ENCODE data around the gene GPR12. TPM values are rescaled to one million over a fixed set of nuclear protein-coding genes. Genes with fewer than 3 reads are reported as not detected.

The GPR12 gene, protein sequence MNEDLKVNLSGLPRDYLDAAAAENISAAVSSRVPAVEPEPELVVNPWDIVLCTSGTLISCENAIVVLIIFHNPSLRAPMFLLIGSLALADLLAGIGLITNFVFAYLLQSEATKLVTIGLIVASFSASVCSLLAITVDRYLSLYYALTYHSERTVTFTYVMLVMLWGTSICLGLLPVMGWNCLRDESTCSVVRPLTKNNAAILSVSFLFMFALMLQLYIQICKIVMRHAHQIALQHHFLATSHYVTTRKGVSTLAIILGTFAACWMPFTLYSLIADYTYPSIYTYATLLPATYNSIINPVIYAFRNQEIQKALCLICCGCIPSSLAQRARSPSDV
- total RNA-seq, result 1 to 10 TPM in 1 of 2 donors, not detected in 1; 1.2 TPM

DNA sequence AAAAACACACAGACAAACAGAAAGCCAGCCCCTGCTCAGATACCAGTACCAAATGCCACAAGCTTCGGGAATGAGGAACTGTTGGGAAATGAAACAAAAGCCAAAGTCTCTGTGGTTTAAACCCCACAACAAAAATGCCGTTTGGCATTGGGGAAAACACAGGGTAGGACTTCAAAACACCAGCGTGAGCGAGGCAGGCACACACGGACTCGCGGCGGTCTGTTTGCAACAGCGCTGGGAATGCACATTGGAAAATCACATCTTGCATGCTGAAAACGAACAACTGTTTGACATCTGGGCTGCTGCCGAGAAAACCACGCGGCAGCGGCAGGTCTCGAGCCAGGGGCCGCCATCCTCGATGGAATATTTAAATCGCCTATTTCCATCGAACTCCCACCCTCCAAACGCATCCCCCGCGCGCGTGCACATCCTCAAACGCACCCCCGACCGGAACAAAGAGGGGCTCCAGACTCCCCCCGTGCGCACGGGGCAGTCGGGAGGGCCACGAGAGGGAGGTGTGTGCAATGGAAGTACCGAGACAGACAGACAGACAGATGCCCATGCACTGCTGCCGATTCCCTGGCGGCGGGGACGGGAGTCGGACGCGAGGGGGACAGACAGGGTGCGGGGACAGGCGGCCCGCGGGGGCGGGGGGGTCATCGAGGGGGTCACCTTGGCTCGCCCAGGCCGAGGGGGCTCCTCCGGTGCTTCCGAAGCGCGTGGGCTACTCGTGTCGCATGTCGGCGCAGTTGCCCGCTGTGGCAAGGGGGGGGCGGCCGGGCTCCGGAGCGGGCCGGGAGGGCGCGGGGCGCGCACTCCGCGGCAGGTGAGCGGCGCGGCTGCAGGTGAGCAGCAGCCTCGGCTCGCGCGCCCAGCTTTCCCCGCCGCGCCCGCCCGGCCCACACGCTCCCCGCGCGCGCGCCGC, at the start of gene GPR12:
Gene GPR12 (minus strand): TSS at position 880 of the 925 bp plus-strand sequence. CDS start 959 bp downstream, outside the sequence.
- peak within 1 kb of the TSS; percentile 58 for H3K4me3 ChIP-seq
- peaks cover 0 to 11% of the 10 kb centered on the region in 2 donors for H3K4me1 ChIP-seq (ENCODE audit: control insufficient read depth in 1 of 2, low read depth in 2 of 2)
- TF ChIP-seq, protein P1, sequence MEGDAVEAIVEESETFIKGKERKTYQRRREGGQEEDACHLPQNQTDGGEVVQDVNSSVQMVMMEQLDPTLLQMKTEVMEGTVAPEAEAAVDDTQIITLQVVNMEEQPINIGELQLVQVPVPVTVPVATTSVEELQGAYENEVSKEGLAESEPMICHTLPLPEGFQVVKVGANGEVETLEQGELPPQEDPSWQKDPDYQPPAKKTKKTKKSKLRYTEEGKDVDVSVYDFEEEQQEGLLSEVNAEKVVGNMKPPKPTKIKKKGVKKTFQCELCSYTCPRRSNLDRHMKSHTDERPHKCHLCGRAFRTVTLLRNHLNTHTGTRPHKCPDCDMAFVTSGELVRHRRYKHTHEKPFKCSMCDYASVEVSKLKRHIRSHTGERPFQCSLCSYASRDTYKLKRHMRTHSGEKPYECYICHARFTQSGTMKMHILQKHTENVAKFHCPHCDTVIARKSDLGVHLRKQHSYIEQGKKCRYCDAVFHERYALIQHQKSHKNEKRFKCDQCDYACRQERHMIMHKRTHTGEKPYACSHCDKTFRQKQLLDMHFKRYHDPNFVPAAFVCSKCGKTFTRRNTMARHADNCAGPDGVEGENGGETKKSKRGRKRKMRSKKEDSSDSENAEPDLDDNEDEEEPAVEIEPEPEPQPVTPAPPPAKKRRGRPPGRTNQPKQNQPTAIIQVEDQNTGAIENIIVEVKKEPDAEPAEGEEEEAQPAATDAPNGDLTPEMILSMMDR (IDR thresholded peaks at IDR 0.05), result no peak
- no peaks in the 10 kb centered on the region for H3K27me3 ChIP-seq (replicated peaks; ENCODE audit: insufficient read depth)
- H3K9me3 ChIP-seq, result no peaks in the 10 kb centered on the region
- no peak for ATAC-seq (ENCODE audit: insufficient number of reproducible peaks, low FRiP score, low read depth)
- DNase-seq (ENCODE audit: low spot score), result no peak
- H3K27ac ChIP-seq, result no peak within 1 kb of the TSS
- H3K36me3 ChIP-seq, result no peaks in the 10 kb centered on the region

DNA sequence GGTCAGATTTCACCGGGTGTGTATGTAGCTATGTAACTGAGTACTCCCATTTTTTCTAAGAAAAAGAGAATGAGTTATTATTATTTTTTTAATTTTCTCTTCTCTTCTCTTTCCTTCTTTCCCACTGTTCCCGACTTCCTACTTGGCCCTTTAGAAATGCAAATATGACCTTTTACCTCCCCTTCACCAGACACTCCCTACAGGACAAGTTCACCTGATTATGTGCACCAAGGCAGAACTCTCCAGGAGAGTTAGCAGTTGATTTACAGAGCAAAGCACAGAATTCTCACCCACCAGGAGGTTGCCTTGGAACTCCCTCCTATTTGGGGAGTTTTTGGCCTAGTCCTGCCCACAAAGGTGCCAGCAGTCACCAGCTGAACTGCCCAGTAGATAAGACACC, 49.5 kb upstream of the GPR12 start:
- Histone ChIP-seq H3K27ac (no peak overlapping the region), H3K36me3 (no peaks in the 10 kb centered on the region), H3K4me1 (ENCODE audit: control insufficient read depth in 1 of 2, low read depth in 2 of 2) (no peaks in the 10 kb centered on the region), H3K27me3 (replicated peaks; ENCODE audit: insufficient read depth) (no peaks in the 10 kb centered on the region), H3K4me3 (no peak overlapping the region), H3K9me3 (no peaks in the 10 kb centered on the region)
- TF ChIP-seq, protein P1 (IDR thresholded peaks at IDR 0.05), result no peak
- DNase-seq (ENCODE audit: low spot score), result no peak
- ATAC-seq (ENCODE audit: insufficient number of reproducible peaks, low FRiP score, low read depth), result no peak

DNA sequence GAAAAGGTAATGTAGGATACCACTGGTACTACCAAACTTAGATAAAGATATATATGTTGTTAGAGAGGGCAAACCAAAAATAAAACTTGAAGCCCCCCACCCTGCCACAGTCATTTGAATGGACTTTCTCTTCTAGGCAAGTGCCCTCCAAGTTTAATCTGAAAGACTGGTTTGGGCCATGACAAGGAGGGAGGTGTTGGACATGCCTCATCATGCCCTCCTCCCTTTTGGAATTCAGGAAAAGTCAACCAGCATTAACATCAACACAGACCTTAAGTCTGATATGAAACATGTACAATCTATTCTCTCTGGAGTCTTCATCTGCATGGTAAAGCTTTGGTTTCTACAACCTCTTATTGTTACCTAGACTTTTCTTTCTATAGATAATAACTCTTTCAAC, 46.3 kb upstream of the GPR12 start:
- DNase-seq (ENCODE audit: low spot score), result no peak
- no peaks in the 10 kb centered on the region for H3K4me1 ChIP-seq (ENCODE audit: control insufficient read depth in 1 of 2, low read depth in 2 of 2)
- ATAC-seq (ENCODE audit: insufficient number of reproducible peaks, low FRiP score, low read depth), result no peak
- TF ChIP-seq, protein P1 (IDR thresholded peaks at IDR 0.05), result no peak
- H3K4me3 ChIP-seq, result no peak overlapping the region
- no peaks in the 10 kb centered on the region for H3K9me3 ChIP-seq
- H3K27me3 ChIP-seq (replicated peaks; ENCODE audit: insufficient read depth), result no peaks in the 10 kb centered on the region
- no peak overlapping the region for H3K27ac ChIP-seq
- no peaks in the 10 kb centered on the region for H3K36me3 ChIP-seq

DNA sequence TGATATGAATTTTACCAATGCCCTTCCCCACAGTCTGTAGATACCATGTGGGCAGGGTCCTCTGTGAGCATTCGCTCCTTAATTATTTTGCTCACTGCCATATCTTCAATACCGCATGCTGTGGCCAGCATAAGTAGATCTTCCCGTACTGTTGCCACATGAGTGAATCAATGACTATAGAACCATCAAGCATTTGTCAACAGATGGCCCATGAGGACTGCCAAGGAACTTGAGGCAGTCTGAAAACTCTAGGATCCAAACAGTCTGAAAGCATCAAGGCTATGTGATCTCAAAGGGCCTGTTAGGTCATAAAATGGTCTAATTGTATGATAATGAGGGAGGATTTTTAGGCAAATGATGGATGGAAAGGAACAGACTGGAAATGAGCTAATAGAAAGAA, 27.4 kb upstream of the GPR12 start:
- Histone ChIP-seq H3K36me3 (no peaks in the 10 kb centered on the region), H3K27me3 (replicated peaks; ENCODE audit: insufficient read depth) (no peaks in the 10 kb centered on the region), H3K27ac (no peak overlapping the region), H3K9me3 (no peaks in the 10 kb centered on the region), H3K4me3 (no peak overlapping the region), H3K4me1 (ENCODE audit: control insufficient read depth in 1 of 2, low read depth in 2 of 2) (no peaks in the 10 kb centered on the region)
- TF ChIP-seq, protein P1 (IDR thresholded peaks at IDR 0.05), result no peak
- ATAC-seq (ENCODE audit: insufficient number of reproducible peaks, low FRiP score, low read depth) (no peak), DNase-seq (ENCODE audit: low spot score) (no peak)

DNA sequence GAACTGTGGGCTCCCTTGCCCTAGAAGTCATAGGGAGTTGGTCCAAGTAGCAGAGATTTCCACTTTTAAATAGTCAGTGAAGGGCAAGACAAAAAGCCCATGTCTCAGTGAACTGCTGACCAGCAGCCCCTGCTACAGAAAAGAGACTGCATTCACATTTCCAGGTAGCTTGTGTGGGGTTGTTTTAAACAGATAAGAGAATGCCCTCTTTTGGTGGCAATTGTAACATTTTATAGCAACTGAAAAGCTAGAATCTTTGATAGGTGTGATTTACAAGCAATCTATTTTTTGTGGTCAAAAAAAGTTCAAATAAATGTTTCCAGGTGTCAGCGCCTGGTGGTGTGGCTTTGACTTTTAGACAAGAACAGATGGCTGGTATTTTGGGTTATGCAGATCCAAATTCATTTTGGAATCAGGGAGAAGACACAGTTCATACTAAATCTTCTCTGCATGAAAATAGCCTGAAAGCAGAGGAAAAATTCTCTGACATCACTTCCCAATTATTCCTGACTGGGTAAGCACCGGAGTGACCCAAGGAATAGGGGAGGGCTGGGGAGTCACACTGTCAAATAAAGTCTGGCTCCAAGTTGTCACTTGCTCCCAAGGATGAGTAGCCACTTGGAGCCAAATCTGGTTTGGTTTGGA, 26.2 kb upstream of the GPR12 start:
- Histone ChIP-seq H3K4me3 (no peak overlapping the region), H3K9me3 (no peaks in the 10 kb centered on the region), H3K36me3 (no peaks in the 10 kb centered on the region), H3K27ac (no peak overlapping the region), H3K4me1 (ENCODE audit: control insufficient read depth in 1 of 2, low read depth in 2 of 2) (no peaks in the 10 kb centered on the region), H3K27me3 (replicated peaks; ENCODE audit: insufficient read depth) (no peaks in the 10 kb centered on the region)
- no peak for ATAC-seq (ENCODE audit: insufficient number of reproducible peaks, low FRiP score, low read depth)
- DNase-seq (ENCODE audit: low spot score), result no peak
- TF ChIP-seq, protein P1 (IDR thresholded peaks at IDR 0.05), result no peak
